Measurements from ENCODE around the gene CRTC3.

- TF ChIP-seq NFRKB (IDR thresholded peaks at IDR 0.05): no peak
- TF ChIP-seq BHLHE40 (IDR thresholded peaks at IDR 0.05; ENCODE audit: borderline replicate concordance): no peak
- TF ChIP-seq CTBP1 (IDR thresholded peaks at IDR 0.05; ENCODE audit: borderline replicate concordance): no peak
- TF ChIP-seq FOXK2 (IDR thresholded peaks at IDR 0.05): no peak
- TF ChIP-seq LEF1 (IDR thresholded peaks at IDR 0.05; ENCODE audit: borderline replicate concordance): no peak
- no peak for TF ChIP-seq FOXM1 (IDR thresholded peaks at IDR 0.05; ENCODE audit: borderline replicate concordance)
- no peak for TF ChIP-seq SP1 (IDR thresholded peaks at IDR 0.05)
- no peak for TF ChIP-seq SUZ12 (IDR thresholded peaks at IDR 0.05)
- no peak for TF ChIP-seq HDGF (IDR thresholded peaks at IDR 0.05; ENCODE audit: borderline replicate concordance)
Measured at GRCh38 chr15:90674476-90674875, 144.8 kb downstream of the CRTC3 start.
